Ovary (tissue), 3 donors: ENCODE data around the gene RUFY3.

Experiments
- CTCF ChIP-seq, 3 donors: fragments of 450-650 bp in 2 of 3; fragments of 200-600 bp in 1 of 3; IDR thresholded peaks; one replicate each; pipeline versions ENCODE4 v1.5.1 to v1.8.0; 2016 to 2022; ENCODE audit warnings: antibody characterized with exemption in 3 of 3, mild to moderate bottlenecking in 1 of 3
- EP300 ChIP-seq: sonication (generic); formaldehyde crosslinking; IDR thresholded peaks from one replicate; pipeline ENCODE4 v1.6.1; 2017; ENCODE audit warnings: antibody characterized with exemption
- donor health status: DM: no; HTN: no; CAD: no.

GRCh38 chr4:70674191-70674590, 47.6 kb upstream of the RUFY3 start:
- TF ChIP-seq CTCF (IDR thresholded peaks at IDR 0.05) (no peak), EP300 (no peak)
